ENCODE measurements around the gene CHSY3.

The CHSY3 gene

DNA sequence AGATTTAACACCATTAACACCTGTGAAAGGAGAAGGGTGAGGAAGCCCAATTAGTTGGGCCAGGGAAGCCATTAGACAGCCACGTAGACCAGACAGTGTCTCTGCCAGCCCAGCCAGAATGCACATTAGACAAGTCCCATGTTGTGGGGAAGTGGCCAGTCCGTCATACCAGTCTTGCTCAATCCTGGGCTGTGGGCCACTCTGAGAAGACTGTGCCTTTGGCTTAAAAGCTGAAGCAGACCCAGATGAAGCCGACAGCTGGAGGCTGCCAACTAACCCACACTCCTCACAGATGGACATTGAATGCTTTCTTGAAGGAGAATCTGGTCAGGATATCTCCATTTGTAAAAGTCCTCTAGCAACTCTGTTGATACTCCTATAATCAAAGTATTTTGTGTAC is 128.5 kb downstream of the CHSY3 start:
- no peak for DNase-seq

DNA sequence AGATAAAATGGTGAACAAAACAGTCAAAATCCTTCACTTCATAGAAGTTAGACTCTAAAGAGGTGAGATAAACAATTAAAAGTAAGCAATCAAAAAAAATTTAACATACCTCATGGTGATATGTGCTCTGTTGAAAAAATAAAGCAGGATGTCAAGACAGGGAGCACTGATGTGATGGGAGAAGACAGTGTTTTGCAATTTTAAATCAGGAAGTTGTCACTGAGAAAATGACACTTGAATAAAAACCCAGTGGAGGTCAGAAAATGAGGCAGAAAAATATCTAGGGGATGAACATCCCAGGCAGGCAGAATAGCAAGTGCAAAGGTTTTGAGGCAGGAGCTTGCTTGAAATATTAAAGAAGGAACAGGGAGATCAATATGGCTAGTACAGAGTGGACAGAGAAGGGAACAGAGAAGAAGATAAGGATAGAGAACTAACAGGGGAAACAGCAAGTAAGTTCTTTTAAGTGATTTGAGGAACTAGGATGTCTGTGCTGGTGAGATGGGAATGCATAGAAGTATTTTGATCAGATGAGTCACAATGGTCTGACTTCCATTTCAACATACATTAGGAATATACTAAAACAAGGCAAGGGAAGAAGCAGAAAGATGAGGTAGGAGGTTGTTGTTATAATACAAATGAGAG is 130.4 kb downstream of the CHSY3 start:
- no peak for DNase-seq

DNA sequence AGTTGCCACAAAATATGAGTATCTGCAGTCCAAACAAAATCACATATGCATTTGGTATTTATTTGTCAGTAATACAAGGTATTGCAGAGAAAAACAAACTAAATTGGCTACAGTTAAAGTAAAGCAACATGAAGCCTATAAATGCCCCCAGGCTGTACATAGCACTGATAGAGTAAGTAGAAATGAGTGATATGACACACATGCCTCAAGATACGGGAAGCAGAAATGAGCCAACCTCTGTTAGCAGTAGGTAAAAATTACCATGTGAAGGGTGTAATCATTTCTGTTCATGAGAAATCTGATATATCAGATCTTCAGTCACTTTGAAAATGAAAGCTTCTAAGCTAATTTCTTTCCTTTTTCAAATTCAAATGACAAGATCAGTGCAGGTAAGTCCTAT is 131.1 kb downstream of the CHSY3 start:
- no peak for DNase-seq

DNA sequence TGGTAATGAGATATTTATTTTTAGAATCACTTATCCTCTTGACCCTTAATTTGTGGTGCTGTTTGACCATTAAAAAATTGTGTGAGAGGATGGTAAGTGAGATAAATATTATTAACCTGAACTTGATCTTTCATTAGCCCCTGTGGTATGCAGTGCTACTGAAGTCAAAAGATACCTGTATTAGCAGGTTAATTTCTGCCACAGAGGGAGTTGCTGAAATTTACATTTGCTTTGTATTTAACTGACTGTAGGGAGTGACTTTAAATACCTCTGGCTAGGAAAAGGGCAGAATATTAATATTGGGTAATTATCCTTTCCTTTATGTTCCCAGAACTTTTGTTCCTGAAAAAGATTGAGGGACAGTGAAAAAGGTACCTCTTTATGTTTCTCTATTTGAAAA is 133.6 kb downstream of the CHSY3 start:
- DNase-seq, result no peak

DNA sequence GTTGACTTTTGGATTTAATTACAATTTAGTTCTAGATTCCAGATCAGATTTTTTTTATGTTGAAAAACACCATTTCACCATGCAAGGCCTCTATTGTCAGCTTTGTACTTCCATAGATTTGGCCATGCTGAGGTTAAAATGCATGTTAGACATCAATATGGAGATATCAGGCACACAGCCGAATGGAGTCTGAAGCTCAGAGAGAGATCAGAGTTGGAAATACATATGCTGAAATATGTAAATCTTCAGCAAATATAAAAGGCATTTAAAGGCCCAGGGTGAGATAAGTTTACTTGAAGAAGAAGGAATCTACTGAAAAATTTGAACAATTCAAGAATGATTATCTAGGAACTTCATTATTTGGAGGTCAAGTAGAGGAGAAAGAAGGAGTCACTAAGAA is 139.6 kb downstream of the CHSY3 start:
- no peak for DNase-seq

DNA sequence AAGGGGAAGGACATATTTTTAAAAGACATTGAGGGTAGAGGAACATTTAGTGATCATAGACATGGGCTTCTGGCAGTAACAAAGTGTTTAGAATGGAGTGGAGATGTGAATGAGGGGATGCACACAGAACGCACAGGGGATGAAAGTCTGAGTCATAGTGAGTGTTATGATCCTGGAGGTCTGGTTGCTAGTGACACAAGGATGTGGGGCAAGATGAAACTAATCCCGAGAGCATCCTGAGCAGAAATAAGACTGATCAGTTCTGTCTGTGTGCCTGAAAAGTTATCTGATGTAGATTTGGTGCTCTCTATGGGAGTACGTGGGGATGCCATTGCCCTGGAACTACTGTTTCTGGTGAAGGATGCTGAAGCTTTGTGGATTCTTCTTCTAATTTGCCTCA is 141.1 kb downstream of the CHSY3 start:
- DNase-seq, result no peak

DNA sequence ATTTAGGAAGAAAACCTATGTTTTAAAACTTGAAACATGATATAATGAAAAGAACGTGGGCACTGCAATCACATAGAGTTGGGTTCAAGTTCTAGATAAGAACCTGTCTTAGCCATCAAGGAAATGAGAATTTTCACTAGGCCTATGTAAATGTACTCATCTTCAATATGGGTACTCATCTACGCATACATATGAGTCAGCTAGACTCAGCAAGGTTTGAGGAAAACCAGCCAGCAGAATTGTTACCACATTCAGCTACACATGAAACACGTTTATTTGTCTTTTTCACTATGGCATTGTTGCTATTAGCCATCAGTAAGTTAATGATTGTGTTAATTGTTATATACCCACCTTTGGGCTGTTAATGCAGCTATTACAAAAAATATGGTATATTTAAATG is 146.3 kb downstream of the CHSY3 start:
- no peak for DNase-seq

DNA sequence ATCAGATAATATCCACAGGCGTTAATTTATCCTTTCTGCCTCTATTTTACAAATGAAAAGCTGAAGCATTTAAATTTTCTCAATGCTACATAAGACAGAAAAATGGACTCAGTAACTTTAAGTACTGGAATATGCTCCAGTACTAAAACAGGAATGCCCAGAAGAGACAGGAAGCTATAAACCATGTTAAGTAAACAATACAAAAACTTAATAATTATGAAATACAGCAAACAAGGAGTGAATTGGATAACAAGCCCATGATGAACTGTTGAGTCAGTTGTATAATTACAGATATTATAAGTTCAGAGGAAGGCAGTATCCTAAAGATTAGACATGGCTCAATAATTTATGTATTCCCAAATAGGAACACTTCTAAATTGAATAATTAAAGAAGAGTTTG is 148.5 kb downstream of the CHSY3 start:
- DNase-seq, result no peak

DNA sequence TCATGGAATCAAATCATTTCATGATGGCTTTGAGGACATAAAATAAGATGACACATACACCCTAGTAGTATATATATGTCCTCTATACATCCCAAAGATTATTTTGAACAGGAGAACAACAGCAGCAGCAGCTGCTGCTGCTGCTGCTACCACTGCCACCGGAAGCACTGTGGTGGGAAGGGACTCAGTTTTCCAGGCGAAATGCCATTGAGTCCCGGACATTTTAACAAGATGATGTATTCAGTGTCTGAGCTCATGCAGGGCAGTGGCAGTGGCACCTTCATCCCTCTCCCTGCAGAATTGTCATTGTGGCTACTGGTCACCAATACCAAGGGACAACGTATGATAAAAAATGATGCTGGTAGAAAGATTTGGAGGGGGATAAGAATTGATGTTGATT is 151.3 kb downstream of the CHSY3 start:
- no peak for DNase-seq

DNA sequence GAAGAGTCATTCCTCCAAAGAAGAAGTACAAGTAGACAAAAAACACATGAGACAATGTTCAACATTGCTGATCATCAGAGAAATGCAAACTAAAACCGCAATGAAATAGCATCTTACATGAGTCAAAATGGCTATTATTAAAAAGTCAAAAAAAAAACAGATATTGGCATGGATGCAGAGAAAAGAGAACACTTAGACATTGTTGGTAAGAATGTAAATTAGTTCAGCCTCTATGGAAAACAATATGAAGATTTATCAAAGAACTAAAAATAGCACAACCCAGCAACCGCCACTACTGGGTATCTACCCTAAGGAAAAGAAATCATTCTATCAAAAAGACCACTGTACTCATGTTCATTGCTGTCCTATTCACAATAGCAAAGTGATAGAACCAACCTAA is 157.5 kb downstream of the CHSY3 start:
- DNase-seq, result no peak

DNA sequence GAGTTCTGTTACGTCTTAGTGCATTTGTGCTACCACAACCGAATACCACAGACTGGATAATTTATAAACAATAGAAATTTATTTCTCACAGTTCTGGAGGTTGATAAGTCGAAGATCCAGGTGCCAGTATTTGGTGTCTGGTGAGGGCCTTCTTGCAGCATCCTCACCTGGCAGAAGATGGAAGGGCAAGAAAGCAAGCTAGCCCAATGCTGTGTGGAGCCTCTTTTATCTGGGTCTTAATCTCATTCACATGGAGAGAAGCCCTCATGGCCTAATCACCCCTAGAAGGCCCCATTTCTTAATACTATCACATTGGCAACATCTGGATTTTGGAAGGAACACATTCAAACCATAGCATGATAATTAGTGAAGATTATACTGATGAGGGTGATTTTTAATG is 159.3 kb downstream of the CHSY3 start:
- DNase-seq, result no peak

DNA sequence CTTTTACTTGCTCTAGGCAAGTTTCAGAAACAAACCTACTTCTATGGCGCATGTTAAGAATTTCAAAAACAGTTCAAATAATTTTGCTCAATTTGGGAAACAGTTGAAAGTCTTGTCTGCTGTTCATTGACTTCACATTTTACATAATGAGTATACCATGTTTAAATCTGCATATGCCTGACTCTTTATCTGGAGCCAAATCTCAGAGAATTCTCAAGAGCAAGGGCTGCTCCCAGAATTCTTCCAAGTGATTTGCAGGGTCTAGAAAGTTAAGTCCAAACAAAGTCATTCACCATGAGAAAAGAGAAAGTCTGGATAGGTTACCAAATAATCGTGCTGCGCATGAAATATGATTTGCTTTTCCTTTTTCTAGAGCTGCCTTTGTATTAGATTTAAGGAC is 160.2 kb downstream of the CHSY3 start:
- DNase-seq, result no peak

DNA sequence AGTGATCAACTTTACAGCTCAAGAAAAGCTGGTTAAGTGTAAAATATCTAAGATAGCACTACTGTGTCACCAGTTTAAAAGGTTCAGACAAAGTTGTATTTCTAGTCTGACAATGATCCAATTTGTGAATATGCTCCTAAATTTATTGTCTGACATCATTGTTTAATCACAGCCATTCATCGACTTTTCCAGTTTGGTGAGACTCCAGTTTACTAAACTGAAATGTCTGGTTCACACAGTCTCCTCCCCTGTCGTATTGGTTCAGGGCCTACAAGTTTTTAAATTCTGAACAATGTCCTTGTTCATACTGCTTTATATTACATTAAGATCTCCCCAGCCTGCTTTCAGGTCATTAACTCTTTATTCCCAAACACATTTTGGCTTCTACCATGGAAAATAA is 161.4 kb downstream of the CHSY3 start:
- no peak for DNase-seq

DNA sequence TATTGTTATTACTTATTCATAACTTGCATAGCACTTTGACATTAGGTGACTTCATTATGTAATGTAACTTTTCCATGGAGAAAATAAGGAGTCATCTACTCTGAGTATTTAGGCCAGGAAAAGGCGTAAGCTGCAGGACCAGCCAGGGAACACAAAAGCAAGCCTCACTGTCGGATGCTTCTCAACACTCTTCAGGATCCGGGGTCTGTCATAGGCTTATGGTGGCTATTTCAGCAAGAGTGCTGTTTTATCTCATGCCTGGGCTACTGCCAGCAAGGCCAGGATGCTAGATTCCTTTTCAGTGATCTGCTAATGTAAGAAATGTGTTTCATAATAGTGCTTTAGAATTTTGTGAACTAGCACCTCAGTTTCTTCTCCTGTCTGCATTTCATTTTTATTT is 162.4 kb downstream of the CHSY3 start:
- no peak for DNase-seq

DNA sequence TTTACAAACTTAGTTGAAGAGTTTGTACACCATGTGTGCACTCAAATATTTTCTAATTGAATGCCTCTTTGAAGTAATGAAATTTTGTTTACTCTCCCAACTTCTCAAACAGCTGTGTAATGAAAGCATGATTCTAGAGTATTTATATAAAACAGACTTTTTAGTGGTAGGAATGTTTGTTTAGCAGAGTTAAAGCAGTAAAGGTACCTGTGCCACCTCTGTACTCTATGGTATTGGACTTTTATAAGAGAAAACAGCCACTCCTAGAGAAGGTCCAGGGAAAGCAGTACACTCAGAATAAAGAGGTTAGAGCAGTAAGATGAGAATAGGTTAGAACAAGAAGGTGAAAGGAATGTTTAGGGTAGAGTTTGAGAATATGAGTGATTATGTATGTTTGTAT is 163.1 kb downstream of the CHSY3 start:
- DNase-seq, result no peak

DNA sequence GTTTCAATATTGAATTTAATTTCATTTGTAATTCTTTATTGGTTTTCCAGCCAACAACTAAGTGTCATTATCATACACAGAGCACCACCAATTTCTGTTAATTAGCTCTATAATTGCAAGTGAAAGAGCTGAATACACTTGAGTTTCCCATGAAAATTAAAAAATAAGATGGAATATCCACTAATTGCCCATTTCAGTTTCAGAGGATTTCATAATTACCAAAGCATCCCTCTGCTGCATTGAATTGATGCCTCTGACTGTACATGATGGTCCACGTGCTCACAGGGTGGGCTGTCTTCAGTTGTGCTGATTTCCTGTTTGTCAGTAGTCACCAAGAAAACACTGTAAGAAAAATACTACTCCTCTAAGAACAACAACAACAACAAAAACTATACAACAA is 163.8 kb downstream of the CHSY3 start:
- DNase-seq, result no peak

DNA sequence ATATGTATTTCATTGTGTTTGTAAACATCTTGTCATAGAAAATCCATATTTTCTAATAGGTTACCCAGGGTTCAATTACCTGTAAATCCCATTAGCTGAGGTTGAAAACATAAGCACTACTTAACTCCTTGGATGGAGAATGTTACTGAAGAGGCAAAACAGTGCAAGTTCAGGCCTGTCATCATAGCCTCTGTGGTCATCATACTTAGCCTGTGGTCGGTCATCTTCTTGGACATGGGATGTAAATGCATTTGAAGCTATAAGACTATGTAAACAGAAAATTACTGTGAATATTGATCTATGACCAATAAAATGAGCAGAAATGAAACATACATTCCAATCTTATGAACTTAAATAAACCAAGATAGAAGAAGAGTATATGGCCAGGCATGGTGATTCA is 164.7 kb downstream of the CHSY3 start:
- no peak for DNase-seq

DNA sequence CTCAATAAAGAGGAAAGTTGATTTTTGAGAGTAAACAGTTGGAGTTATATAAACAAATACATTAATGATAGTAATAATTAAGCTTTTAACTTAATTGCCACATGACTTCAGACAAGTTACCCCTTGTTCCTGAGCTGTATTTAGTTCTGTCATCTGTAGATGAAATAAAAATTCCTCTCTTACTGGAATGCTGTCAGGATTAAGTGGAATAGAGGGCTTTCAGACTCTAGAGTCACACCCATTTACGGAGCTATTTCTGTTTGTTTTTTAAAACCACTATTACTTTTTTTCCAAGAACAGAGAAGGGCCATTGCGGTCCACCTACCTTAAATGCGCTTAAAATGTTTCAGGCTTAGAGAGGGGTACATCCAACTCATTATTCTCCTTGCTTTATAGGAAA is 170.6 kb downstream of the CHSY3 start:
- no peak for DNase-seq

DNA sequence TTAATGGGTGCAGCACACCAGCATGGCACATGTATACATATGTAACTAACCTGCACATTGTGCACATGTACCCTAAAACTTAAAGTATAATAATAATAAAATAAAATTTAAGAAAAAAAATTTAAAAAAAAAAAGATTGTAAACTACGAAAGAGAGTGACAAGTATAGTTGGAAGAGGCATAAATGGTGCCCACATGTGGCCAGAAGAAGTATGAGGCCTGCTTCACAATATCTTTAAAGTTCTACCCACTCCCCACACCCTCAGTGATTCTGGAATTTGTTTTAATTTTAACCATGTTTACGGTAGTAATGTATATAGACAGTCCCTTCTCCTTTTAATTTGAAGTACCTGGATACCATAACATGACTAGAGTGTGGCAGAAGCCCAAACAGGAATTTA is 172.7 kb downstream of the CHSY3 start:
- DNase-seq, result no peak

DNA sequence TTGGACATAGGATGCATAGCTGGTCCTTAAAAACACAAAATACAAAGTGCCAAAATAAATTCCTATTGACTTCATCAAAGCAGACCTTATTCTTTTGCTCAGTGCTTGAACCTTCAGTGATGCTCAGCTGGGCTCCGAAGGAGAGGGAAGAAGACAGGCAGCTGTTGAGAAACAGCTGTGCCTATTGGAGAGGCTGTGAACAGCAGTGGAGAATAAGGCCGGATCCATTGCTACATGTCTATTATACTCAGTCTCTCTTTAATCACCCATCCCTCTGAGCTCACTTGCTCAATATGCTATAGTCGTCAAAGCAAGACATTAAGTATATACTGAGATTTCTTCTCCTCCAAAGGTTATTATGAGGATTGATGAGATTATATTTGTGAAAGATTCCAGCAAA is 174.4 kb downstream of the CHSY3 start:
- no peak for DNase-seq

DNA sequence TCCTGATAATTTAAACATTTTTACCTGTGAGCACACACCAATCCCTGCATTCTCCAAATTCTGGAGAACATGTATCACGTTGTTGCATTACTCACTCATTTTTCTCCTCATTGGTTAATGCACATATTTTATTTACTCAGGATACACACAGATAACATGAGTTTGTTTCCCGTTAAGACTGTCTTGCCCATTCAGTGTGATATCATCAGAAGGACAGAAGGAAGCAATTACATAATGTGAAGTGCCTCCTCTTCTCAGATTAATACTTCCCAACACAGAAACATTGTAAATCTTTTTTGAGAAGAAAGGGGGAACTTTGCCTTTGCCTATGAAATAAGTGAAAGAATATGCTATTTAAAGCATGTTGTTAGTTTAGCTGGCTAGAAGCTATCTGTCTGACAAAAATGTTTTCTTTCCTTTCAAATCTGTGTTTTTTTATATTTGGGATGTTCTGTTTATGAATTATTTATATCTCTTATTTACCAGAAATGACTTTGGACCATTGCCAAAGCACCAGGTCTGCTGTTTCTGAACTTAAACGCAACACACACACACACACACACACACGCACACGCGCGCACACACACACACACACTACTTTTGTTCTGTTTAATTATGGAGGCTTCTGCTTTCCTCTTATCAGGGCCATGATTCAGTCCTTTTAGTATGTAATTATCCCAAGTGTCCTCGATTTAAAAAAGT is 186.5 kb downstream of the CHSY3 start:
- DNase-seq, result no peak

DNA sequence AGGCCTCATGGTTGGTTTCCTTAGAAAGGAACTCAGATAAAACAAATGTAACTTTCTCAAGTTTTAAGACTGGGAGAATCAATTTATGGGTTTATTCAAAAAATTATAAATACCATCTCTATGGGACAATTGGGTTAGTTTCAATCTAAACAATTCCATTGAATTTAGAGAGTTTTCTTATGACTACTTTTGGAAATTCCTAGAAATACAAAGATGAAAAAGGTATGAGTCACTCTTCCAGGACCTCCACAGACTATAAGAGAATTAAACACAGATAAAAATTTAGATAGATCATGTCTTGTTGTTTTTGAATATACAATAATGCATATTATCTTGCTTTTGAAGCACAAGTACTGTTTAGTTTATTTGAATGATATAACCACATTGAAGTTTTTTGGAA is 188.7 kb downstream of the CHSY3 start:
- DNase-seq, result no peak

DNA sequence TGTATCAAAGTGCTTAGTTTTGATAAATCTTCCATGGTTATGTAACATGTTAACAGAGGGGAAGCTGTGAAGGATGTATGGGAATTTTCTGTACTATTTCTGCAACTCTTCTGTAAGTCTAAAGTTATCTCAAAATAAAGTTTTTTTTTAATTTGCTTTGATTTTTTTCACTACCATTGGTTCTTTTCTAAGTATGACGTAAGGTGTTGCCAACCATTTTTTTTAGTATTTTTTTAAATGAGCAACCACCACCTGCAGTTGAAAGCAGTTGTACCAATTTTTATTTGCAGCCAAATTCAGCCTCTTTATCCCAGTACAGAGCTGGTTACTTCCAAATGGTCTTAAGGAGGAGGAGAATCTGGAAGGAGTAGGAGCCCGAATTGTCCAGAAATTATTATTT is 192.2 kb downstream of the CHSY3 start:
- no peak for DNase-seq

DNA sequence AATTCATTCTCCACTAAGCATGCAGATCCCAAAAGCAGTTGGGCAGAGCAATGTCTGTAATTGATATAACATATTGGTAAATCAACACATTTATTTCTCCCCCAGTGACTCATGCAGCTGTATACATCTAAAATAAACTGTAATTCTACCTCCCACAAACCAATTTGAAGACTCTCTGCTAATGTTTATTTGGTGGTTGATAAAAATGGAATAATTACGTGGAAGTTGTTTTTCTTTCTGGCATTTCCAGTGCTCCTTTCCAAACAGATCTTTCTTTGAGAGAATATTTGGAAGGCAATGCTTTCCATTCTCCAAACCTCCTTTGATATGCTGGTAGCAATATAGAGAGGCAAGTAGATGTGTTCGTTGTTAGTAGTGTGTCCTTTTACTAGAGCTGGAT is 194.7 kb downstream of the CHSY3 start:
- no peak for DNase-seq

DNA sequence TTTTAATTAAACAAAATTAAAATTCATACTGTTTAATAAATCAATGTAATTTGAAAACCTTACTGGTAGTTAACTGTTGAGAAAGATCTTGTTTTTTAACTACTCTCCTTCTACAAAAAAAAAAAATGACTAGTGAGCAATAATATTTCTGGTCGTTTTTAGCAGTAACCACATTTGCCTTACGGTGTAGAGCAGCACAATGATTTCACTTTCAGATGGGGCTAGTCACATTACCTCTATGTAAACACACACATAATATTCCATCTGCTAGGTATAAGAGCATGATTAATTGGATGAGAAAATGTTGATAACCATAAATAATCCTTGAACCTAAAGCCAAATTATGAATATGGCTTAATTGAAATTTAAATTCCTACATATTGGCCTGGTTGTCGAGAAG is 198.1 kb downstream of the CHSY3 start:
- DNase-seq, result no peak
